A673 (cell line): ENCODE data around the gene PRR7.

Source experiments
- CTCF ChIP-seq: fragments of 300-800, 200-600 bp; sonication (generic); conservative IDR thresholded peaks from 2 replicates; pipeline ENCODE4 v1.5.1; 2017; ENCODE audit warnings: low read depth, mild to moderate bottlenecking, antibody characterized with exemption, low read length, moderate library complexity, mixed read lengths
- EZH2 ChIP-seq: fragments of 200-600 bp; sonication (generic); IDR thresholded peaks from 2 replicates; pipeline ENCODE4 v1.6.1; 2017; ENCODE audit warnings: borderline replicate concordance, low read depth, mild to moderate bottlenecking, mixed read lengths, antibody characterized with exemption, low read length; ENCODE audit not compliant: poor library complexity, severe bottlenecking

DNA sequence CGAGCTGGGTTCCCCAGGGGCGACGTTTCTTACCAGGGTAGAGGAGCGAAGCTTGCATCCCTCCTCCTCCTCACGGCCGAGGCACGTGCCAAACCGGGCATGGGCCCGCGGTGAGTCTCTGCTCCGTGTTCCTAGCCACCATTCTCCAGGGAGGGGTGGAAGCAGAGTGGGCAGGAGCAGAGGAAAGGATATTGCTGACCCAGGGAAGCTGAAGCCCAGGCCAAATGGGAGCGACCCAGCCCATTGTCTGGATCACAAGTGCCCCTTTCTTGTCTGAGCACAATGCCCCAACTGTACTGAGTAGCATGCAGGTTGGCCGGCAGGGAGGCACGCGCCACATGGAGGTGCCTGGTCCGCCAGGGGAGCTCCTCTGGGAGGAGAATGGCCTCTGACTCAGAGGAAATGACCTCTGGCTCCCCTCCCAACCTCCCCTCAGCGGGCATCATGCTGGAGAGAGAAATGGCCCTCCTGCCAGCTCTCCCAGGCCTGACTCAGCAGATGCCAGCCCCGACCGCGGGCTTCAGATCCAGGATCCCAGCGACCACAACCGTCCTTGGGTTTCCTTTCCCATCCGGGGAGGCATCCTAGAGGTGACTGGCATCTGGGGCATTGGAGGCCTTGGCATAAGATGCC is 1.1 kb downstream of the PRR7 start:
- TF ChIP-seq CTCF = no peak
- TF ChIP-seq EZH2 = no peak
